GM12878 (cell line): Measurements from ENCODE around the gene JAG1. TPM values are rescaled to one million over a fixed set of nuclear protein-coding genes. Genes with fewer than 3 reads are reported as not detected.

Experiments used
- ATAC-seq: fragments of 200-7000 bp; cut with Tn5 transposase; 3 replicates; pipeline ENCODE4 v1.9.1; 2020; ENCODE audit warnings: mild to moderate bottlenecking, moderate library complexity
- BruUV-seq: library from RNA; stranded (reverse); fragments of 400-500 nt; replicated peaks from 2 replicates; lab custom pipeline; 2021; lab: Mats Ljungman, UMichigan
- CTCF ChIA-PET: fragments of 300-600 bp; sonication (Branson Sonifier 250); formaldehyde crosslinking; extraction: SDS; loops from one replicate; lab custom pipeline; 2021; ENCODE audit warnings: inconsistent platforms; lab: Yijun Ruan, JAX
- POLR2A ChIA-PET: fragments of 350-600 bp; formaldehyde crosslinking; extraction: SDS; loops from one replicate; lab custom pipeline; 2021; ENCODE audit warnings: inconsistent platforms; lab: Charles Lee
- RAD21 ChIA-PET: fragments of 300-600 bp; sonication (Branson Sonifier 250); formaldehyde crosslinking; loops from one replicate; lab custom pipeline; 2023; ENCODE audit warnings: antibody characterized with exemption; ENCODE audit not compliant: unreplicated experiment; lab: Charles Lee
- SMC1A ChIA-PET: fragments of 300-600 bp; sonication (Branson Sonifier 250); formaldehyde crosslinking; loops from one replicate; lab custom pipeline; 2023; ENCODE audit not compliant: unreplicated experiment, uncharacterized antibody; lab: Charles Lee
- DNase-seq: peaks from one replicate; pipeline ENCODE4 v3.0.0-alpha.2; 2011; ENCODE audit warnings: low read depth, low spot score
- FAIRE-seq: peaks from 3 replicates; lab custom pipeline; 2011; peaks lifted over from hg19 to GRCh38; lab: Jason Lieb, UNC
- H2AFZ ChIP-seq: 2 replicates; pipeline ENCODE4 v1.6.0; 2011; ENCODE audit warnings: low read depth, low read length, control low read depth; ENCODE audit not compliant: control insufficient read depth
- H3K27ac ChIP-seq: 2 replicates; pipeline ENCODE4 v1.5.1; 2011; ENCODE audit warnings: control low read depth; ENCODE audit not compliant: control insufficient read depth, insufficient read depth
- H3K27me3 ChIP-seq, 2 experiments: replicated peaks in 1 of 2; 2 replicates each; pipeline versions ENCODE4 v1.6.0 to v1.6.1; 2011; ENCODE audit warnings: low read length in 1 of 2; ENCODE audit not compliant: control insufficient read depth in 2 of 2, insufficient read depth in 2 of 2
- H3K36me3 ChIP-seq, 2 experiments: 2 replicates each; pipeline ENCODE4 v1.5.1; 2011; ENCODE audit warnings: low read length in 1 of 2; ENCODE audit not compliant: control insufficient read depth in 2 of 2, insufficient read depth in 2 of 2
- H3K4me1 ChIP-seq: 2 replicates; pipeline ENCODE4 v1.6.1; 2011; ENCODE audit warnings: mild to moderate bottlenecking, low read length, moderate library complexity, mixed read lengths; ENCODE audit not compliant: control insufficient read depth, insufficient read depth
- H3K4me2 ChIP-seq: 2 replicates; pipeline ENCODE4 v1.6.0; 2011; ENCODE audit warnings: control low read depth; ENCODE audit not compliant: control insufficient read depth, insufficient read depth
- H3K4me3 ChIP-seq: fragments of 200-600 bp; sonication (generic); 2 replicates; pipeline ENCODE4 v1.5.1; 2016
- H3K79me2 ChIP-seq: 2 replicates; pipeline ENCODE4 v1.6.0; 2011; ENCODE audit warnings: low read length; ENCODE audit not compliant: control insufficient read depth, insufficient read depth
- H3K9ac ChIP-seq: 2 replicates; pipeline ENCODE4 v1.8.0; 2011; ENCODE audit warnings: low read length, control low read depth, mixed read lengths; ENCODE audit not compliant: control insufficient read depth, insufficient read depth
- H3K9me3 ChIP-seq: replicated peaks from 3 replicates; pipeline ENCODE4 v1.5.1; 2011; ENCODE audit warnings: mild to moderate bottlenecking, low read length; ENCODE audit not compliant: control insufficient read depth, insufficient read depth
- H4K20me1 ChIP-seq: 2 replicates; pipeline ENCODE4 v1.6.0; 2011; ENCODE audit not compliant: control insufficient read depth, insufficient read depth
- CHD2 ChIP-seq: IDR thresholded peaks from 2 replicates; pipeline ENCODE4 v1.6.1; 2011; ENCODE audit warnings: low read depth, low read length, improper control_type of control experiment, borderline replicate concordance
- EED ChIP-seq: sonication (generic); IDR thresholded peaks from 2 replicates; pipeline ENCODE4 v1.6.1; 2016; ENCODE audit warnings: antibody characterized with exemption, low read depth
- HCFC1 ChIP-seq: fragments of 150-350 bp; IDR thresholded peaks from 2 replicates; pipeline ENCODE4 v1.6.1; 2014; ENCODE audit warnings: low read length
- NFXL1 ChIP-seq: fragments of 450-650 bp; IDR thresholded peaks from 2 replicates; pipeline ENCODE4 v1.6.1; 2017; ENCODE audit warnings: antibody characterized with exemption, mild to moderate bottlenecking, borderline replicate concordance
- PAX5 ChIP-seq: IDR thresholded peaks from 2 replicates; pipeline ENCODE4 v1.6.1; 2011; ENCODE audit warnings: low read depth, low read length, borderline replicate concordance
- RAD21 ChIP-seq: IDR thresholded peaks from 2 replicates; pipeline ENCODE4 v1.6.1; 2011; ENCODE audit warnings: mild to moderate bottlenecking, low read depth, low read length, moderate library complexity; ENCODE audit not compliant: insufficient read depth
- RELB ChIP-seq: fragments of 450-650 bp; IDR thresholded peaks from 2 replicates; pipeline ENCODE4 v1.6.1; 2017; ENCODE audit warnings: low read depth, mild to moderate bottlenecking, moderate library complexity
- RUNX3 ChIP-seq: IDR thresholded peaks from 2 replicates; pipeline ENCODE4 v1.6.1; 2012; ENCODE audit warnings: low read length, inconsistent platforms
- SUPT20H ChIP-seq: IDR thresholded peaks from 2 replicates; pipeline ENCODE4 v1.6.1; 2011; ENCODE audit warnings: low read depth, mild to moderate bottlenecking, low read length, moderate library complexity, borderline replicate concordance; ENCODE audit not compliant: control insufficient read depth
- WRNIP1 ChIP-seq: IDR thresholded peaks from 2 replicates; pipeline ENCODE4 v1.6.1; 2011; ENCODE audit warnings: low read depth, low read length, improper control_type of control experiment, borderline replicate concordance
- ZBTB11 ChIP-seq: fragments of 450-650 bp; formaldehyde crosslinking; IDR thresholded peaks from 2 replicates; pipeline ENCODE4 v1.5.0; 2022; ENCODE audit warnings: mild to moderate bottlenecking, missing genetic modification characterization
- ZBTB33 ChIP-seq: fragments of 450-650 bp; IDR thresholded peaks from 2 replicates; pipeline ENCODE4 v1.6.1; 2017; ENCODE audit warnings: mild to moderate bottlenecking
- ZBTB40 ChIP-seq: fragments of 450-650 bp; IDR thresholded peaks from 2 replicates; pipeline ENCODE4 v1.6.1; 2016; ENCODE audit warnings: mild to moderate bottlenecking, moderate library complexity, borderline replicate concordance
- WGBS: methylation state at CpG from one replicate; pipeline ENCODE4 v1.1.6; 2016; ENCODE audit warnings: low lambda C conversion rate; ENCODE audit not compliant: insufficient replicate concordance, insufficient coverage; ENCODE audit errors: missing lambda C conversion rate; 5-methylcytosine and 5-hydroxymethylcytosine counted together
- in situ Hi-C: fragments of 300-500 bp; cut with MboI; formaldehyde crosslinking; loops from 9 replicates; pipeline ENCODE4 v1.14.3; 2018; ENCODE audit warnings: mixed read lengths
- intact Hi-C: fragments of 100-400 bp; cut with micrococcal nuclease; formaldehyde crosslinking; loops from one replicate; pipeline ENCODE4 v1.14.2; 2022; ENCODE audit not compliant: unreplicated experiment
- polyA plus RNA-seq, 11 experiments: library from polyadenylated mRNA; depleted of rRNA in 4 of 11; unstranded in 6 of 11; stranded (reverse) in 5 of 11; fragments of >200 nt; fragmentation: Nextera tagmentation in 4 of 11; fragmentation: Illumina TruSeq in 1 of 11; extraction: Ambion mirVana in 4 of 11; extraction: Trizol in 1 of 11; gene quantifications; 1 replicate in 1 of 11; 2 replicates in 10 of 11; pipeline versions ENCODE4 v1.2.1 to v1.2.3, GENCODE V29; 2011 to 2016; ENCODE audit warnings: inconsistent platforms in 2 of 11, missing spikeins in 2 of 11, low read depth in 1 of 11
- total RNA-seq, 4 experiments: library from RNA; depleted of rRNA in 3 of 4; stranded (reverse); fragments of >200 nt in 3 of 4; fragmentation: Illumina TruSeq in 1 of 4; extraction: Trizol in 1 of 4; gene quantifications; 2 replicates each; pipeline versions ENCODE4 v1.2.1 to v1.2.3, GENCODE V29; 2013 to 2021

Gene JAG1
- total and polyA plus RNA-seq, 10 of the 15 experiments (the other 5 are each of a cell fraction or from before 2014, with no cell fraction given), result 0.66 to 6.9 (median 1.8) TPM

GRCh38 chr20:10595266-10595665 lies 78.5 kb downstream of the JAG1 start:
- FAIRE-seq, result no peak
- Histone ChIP-seq H2AFZ (no peak overlapping the region), H4K20me1 (no peaks in the 10 kb centered on the region), H3K4me1 (peaks cover 7% of the 10 kb centered on the region; the same call in 1 of the 2 replicates), H3K79me2 (no peaks in the 10 kb centered on the region), H3K27ac (no peak overlapping the region), H3K9me3 (no peaks in the 10 kb centered on the region), H3K4me2 (no peak overlapping the region), H3K9ac (no peak overlapping the region), H3K36me3 (no peaks in the 10 kb centered on the region), H3K27me3 (no peaks in the 10 kb centered on the region), H3K4me3 (no peak overlapping the region)
- ATAC-seq, result no peak
- ChIA-PET RAD21 (no interaction called here), CTCF (interaction anchor here (1.6 to 1.7 kb wide), 2 partner anchors 9 to 14 kb away, joined by 5 to 6 read pairs; no protein-coding TSS in a partner anchor), POLR2A (no interaction called here), SMC1A (interaction anchor here (0.8 to 1.6 kb wide), 3 partner anchors 10 to 38 kb away, joined by 3 to 5 read pairs (median 3); no protein-coding TSS in a partner anchor)
- in situ Hi-C loops (no loop called here), intact Hi-C loops (no loop called here)
- WGBS, result 94% methylated on average over 2 of the region's 2 CpGs
- BruUV-seq, result no TSS peak
- no peak for DNase-seq
- TF ChIP-seq PAX5 (no peak), RUNX3 (no peak), CHD2 (no peak), SUPT20H (no peak), WRNIP1 (no peak), ZBTB11 (no peak), HCFC1 (no peak), RAD21 (no peak), ZBTB40 (no peak), ZBTB33 (no peak), NFXL1 (no peak), RELB (no peak), EED (no peak)
